MCF 10A (cell line): Measurements from ENCODE around the gene THRA. TPM values are rescaled to one million over a fixed set of nuclear protein-coding genes. Genes with fewer than 3 reads are reported as not detected.
A peak's percentile ranks its signal among the peaks of the same experiment; 100 is the strongest.

ENCODE experiments used
- BruUV-seq: library from RNA; stranded (reverse); fragments of 400-500 nt; replicated peaks from 2 replicates; lab custom pipeline; 2021; lab: Mats Ljungman, UMichigan
- CTCF ChIA-PET: fragments of 300-600 bp; sonication (Branson Sonifier 250); formaldehyde crosslinking; extraction: SDS; loops from one replicate; lab custom pipeline; 2021; ENCODE audit warnings: antibody characterized with exemption, inconsistent platforms; lab: Yijun Ruan, JAX
- POLR2A ChIA-PET: fragments of 300-600, 350-650 bp; sonication (Branson Sonifier 250); formaldehyde crosslinking; extraction: SDS; loops from one replicate; lab custom pipeline; 2020; ENCODE audit warnings: antibody characterized with exemption, inconsistent platforms; lab: Yijun Ruan, JAX
- DNase-seq: peaks from one replicate; pipeline ENCODE4 v3.0.0-alpha.2; 2018; ENCODE audit not compliant: unreplicated experiment
- H3K27ac Mint-ChIP-seq: one replicate; pipeline ENCODE4 v1.8.0; 2022; ENCODE audit warnings: mild to moderate bottlenecking, low read depth, mixed read lengths; ENCODE audit not compliant: unreplicated experiment
- H3K27me3 Mint-ChIP-seq: one replicate; pipeline ENCODE4 v1.8.0; 2022; ENCODE audit warnings: mixed read lengths; ENCODE audit not compliant: insufficient read depth, unreplicated experiment
- H3K36me3 Mint-ChIP-seq: one replicate; pipeline ENCODE4 v1.8.0; 2022; ENCODE audit warnings: mild to moderate bottlenecking, moderate library complexity, mixed read lengths; ENCODE audit not compliant: insufficient read depth, unreplicated experiment
- H3K4me1 Mint-ChIP-seq: one replicate; pipeline ENCODE4 v1.8.0; 2022; ENCODE audit warnings: mixed read lengths; ENCODE audit not compliant: insufficient read depth, unreplicated experiment
- H3K4me3 Mint-ChIP-seq: one replicate; pipeline ENCODE4 v1.8.0; 2022; ENCODE audit warnings: mild to moderate bottlenecking, moderate library complexity, mixed read lengths; ENCODE audit not compliant: unreplicated experiment
- H3K9me3 Mint-ChIP-seq: one replicate; pipeline ENCODE4 v1.8.0; 2022; ENCODE audit warnings: mixed read lengths; ENCODE audit not compliant: unreplicated experiment
- CTCF ChIP-seq: fragments of 200-600 bp; IDR thresholded peaks from one replicate; pipeline ENCODE4 v1.8.0; 2022; ENCODE audit warnings: antibody characterized with exemption, mild to moderate bottlenecking; ENCODE audit not compliant: unreplicated experiment
- intact Hi-C: fragments of 100-400 bp; cut with micrococcal nuclease; formaldehyde crosslinking; loops from 2 replicates; pipeline ENCODE4 v1.14.1; 2022
- total RNA-seq: library from RNA; stranded (reverse); gene quantifications from 2 replicates; pipeline ENCODE4 v1.2.3, GENCODE V29; 2022

THRA gene
- total RNA-seq, 1 experiment from 2014 or later = 6.4 TPM

GRCh38 chr17:40097087-40097486 is 34.3 kb downstream of the THRA start:
- ChIA-PET POLR2A (interaction anchor here (0.6 to 7.5 kb wide), 9 partner anchors 12 to 1417 kb away, joined by 3 to 340 read pairs (median 82); partner anchors contain the start of genes CASC3, MSL1 and THRA), CTCF (interaction anchor here (0.6 to 8.0 kb wide), 7 partner anchors 11 to 547 kb away, joined by 3 to 86 read pairs (median 4); partner anchors contain the start of gene MED24)
- peaks cover 64% of the 10 kb centered on the region for H3K36me3 Mint-ChIP-seq
- no peak for TF ChIP-seq CTCF
- intact Hi-C loops = no loop called here
- H3K9me3 Mint-ChIP-seq = no peaks in the 10 kb centered on the region
- no peak overlapping the region for H3K4me3 Mint-ChIP-seq
- H3K4me1 Mint-ChIP-seq = peaks cover 31% of the 10 kb centered on the region
- no peak for DNase-seq
- no peak overlapping the region for H3K27ac Mint-ChIP-seq
- no peaks in the 10 kb centered on the region for H3K27me3 Mint-ChIP-seq
- no TSS peak for BruUV-seq

- no peak for TF ChIP-seq CTCF
- H3K36me3 Mint-ChIP-seq = peaks cover 53% of the 10 kb centered on the region
- BruUV-seq = no TSS peak
- CTCF ChIA-PET = interaction anchor here (0.5 to 8.0 kb wide), 14 partner anchors 8 to 705 kb away, joined by 3 to 86 read pairs (median 3); partner anchors contain the start of gene MED24
- no peaks in the 10 kb centered on the region for H3K27me3 Mint-ChIP-seq
- DNase-seq = peak; percentile 87
- intact Hi-C loops = no loop called here
- POLR2A ChIA-PET = interaction anchor here (0.6 to 7.5 kb wide), 31 partner anchors 8 to 856 kb away, joined by 3 to 340 read pairs (median 12); partner anchors contain the start of genes CASC3, CSF3, MED24 and MSL1
- H3K27ac Mint-ChIP-seq = peak overlapping the region; percentile 94
- no peaks in the 10 kb centered on the region for H3K9me3 Mint-ChIP-seq
- peaks cover 31% of the 10 kb centered on the region for H3K4me1 Mint-ChIP-seq
- peak overlapping the region; percentile 95 for H3K4me3 Mint-ChIP-seq
Measured at GRCh38 chr17:40097931-40098845, 35.4 kb downstream of the THRA start.

- Mint-ChIP-seq H3K4me1 (peaks cover 31% of the 10 kb centered on the region), H3K36me3 (peaks cover 45% of the 10 kb centered on the region), H3K27ac (peak overlapping the region; percentile 94), H3K27me3 (no peaks in the 10 kb centered on the region), H3K9me3 (no peaks in the 10 kb centered on the region), H3K4me3 (peak overlapping the region; percentile 95)
- intact Hi-C loops = no loop called here
- peak; percentile 100 for DNase-seq
- TF ChIP-seq CTCF = no peak
- ChIA-PET POLR2A (interaction anchor here (0.6 to 7.5 kb wide), 38 partner anchors 8 to 1420 kb away, joined by 3 to 340 read pairs (median 7); partner anchors contain the start of genes CASC3, CSF3, KRT15 and MED24), CTCF (interaction anchor here (0.6 to 8.0 kb wide), 11 partner anchors 8 to 706 kb away, joined by 3 to 86 read pairs (median 3); no protein-coding TSS in a partner anchor)
- no TSS peak for BruUV-seq
Measured at GRCh38 chr17:40098846-40099618, 36.3 kb downstream of the THRA start.
